ENCODE data around the gene PAFAH1B1.

DNA sequence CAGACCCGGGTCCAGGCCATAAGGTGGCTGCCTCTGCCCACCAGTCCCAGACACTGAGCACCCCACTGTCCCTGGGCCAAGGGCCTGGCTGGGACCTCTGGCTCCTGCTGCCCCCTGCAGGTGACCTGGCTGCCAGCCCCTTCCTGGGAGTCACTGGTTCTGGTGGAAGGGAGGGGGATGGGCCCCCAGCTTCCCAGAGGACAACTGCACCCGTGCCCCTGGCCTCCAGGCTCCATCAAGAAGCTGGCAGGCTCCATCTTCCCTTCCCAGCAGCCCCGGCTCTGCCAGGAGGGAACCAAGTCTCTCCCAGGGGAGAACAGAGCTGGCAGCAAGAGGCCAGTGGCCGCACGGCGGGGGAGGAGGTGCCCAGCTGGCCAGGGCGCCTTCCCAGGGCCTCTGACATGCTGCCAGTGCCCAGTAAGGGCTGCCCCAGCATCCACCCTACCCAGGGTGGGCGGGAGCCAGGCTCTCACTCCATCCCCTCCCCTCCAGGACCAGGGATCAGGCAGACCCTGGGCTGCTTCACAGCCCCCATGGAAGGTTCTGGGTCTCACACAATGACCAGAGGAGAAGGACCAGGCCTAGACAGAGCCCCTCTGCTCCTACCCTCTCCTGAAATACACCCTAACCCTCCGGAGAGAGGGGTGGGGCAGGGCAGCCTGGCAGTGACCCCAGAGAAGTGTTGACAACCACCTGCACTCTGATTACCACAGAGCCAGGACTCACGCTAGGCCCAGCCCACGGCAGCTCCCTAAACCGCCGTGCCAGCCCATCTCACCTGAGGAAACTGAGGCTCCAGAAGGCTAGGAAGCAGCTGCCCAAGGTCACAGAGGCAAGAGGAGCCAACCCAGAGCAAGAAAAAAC, 114.5 kb downstream of the PAFAH1B1 start:
- TF ChIP-seq, protein P1, sequence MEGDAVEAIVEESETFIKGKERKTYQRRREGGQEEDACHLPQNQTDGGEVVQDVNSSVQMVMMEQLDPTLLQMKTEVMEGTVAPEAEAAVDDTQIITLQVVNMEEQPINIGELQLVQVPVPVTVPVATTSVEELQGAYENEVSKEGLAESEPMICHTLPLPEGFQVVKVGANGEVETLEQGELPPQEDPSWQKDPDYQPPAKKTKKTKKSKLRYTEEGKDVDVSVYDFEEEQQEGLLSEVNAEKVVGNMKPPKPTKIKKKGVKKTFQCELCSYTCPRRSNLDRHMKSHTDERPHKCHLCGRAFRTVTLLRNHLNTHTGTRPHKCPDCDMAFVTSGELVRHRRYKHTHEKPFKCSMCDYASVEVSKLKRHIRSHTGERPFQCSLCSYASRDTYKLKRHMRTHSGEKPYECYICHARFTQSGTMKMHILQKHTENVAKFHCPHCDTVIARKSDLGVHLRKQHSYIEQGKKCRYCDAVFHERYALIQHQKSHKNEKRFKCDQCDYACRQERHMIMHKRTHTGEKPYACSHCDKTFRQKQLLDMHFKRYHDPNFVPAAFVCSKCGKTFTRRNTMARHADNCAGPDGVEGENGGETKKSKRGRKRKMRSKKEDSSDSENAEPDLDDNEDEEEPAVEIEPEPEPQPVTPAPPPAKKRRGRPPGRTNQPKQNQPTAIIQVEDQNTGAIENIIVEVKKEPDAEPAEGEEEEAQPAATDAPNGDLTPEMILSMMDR (optimal IDR thresholded peaks at IDR 0.05 in 1 of 3, IDR thresholded peaks at IDR 0.05 in 1 of 3, conservative IDR thresholded peaks at IDR 0.05 in 1 of 3; ENCODE audit: extremely low read depth in 1 of 3, insufficient read depth in 2 of 3, low read length in 3 of 3), result peak; percentile 44 to 57 (median 44)
- no peak for TF ChIP-seq EZH2 (IDR thresholded peaks at IDR 0.05; ENCODE audit: low read length)
